Adrenal gland (tissue), 12 donors: ENCODE results near the gene BCL2L15. TPM values are rescaled to one million over a fixed set of nuclear protein-coding genes. Genes with fewer than 3 reads are reported as not detected.

Experiments
- DNase-seq, 7 donors: peaks; one replicate each; pipeline ENCODE4 v3.0.0-alpha.2; 2019 to 2020
- H3K27ac ChIP-seq, 5 donors: fragments of 200-600 bp; sonication (generic) in 4 of 5; 1 replicate in 3 of 5; 2 replicates in 2 of 5; pipeline versions ENCODE4 v1.5.1 to v1.8.0; 2016 to 2020; ENCODE audit warnings: mild to moderate bottlenecking in 1 of 5
- H3K27me3 ChIP-seq: fragments of 200-600 bp; 2 replicates; pipeline ENCODE4 v1.8.0; 2021
- H3K36me3 ChIP-seq, 2 donors: fragments of 200-600 bp; replicated peaks in 1 of 2; 1 replicate in 1 of 2; 2 replicates in 1 of 2; pipeline versions ENCODE4 v1.5.1 to v1.8.0; 2018 to 2022
- H3K4me1 ChIP-seq, 2 donors: fragments of 200-600 bp; replicated peaks in 1 of 2; 1 replicate in 1 of 2; 2 replicates in 1 of 2; pipeline versions ENCODE4 v1.5.1 to v1.8.0; 2018 to 2021
- H3K4me3 ChIP-seq, 4 donors: fragments of 200-600 bp; sonication (generic) in 3 of 4; one replicate each; pipeline ENCODE4 v1.5.1; 2016 to 2018
- H3K9me3 ChIP-seq, 3 donors: fragments of 200-600 bp; sonication (generic) in 1 of 3; replicated peaks in 1 of 3; 1 replicate in 2 of 3; 2 replicates in 1 of 3; pipeline versions ENCODE4 v1.5.1 to v1.8.0; 2016 to 2021
- CTCF ChIP-seq, 6 experiments: fragments of 450-650 bp in 4 of 6; fragments of 200-600 bp in 2 of 6; sonication (generic) in 1 of 6; IDR thresholded peaks; 1 replicate in 5 of 6; 2 replicates in 1 of 6; pipeline versions ENCODE4 v1.5.1 to v1.8.0; 2016 to 2021; ENCODE audit warnings: antibody characterized with exemption in 6 of 6, mild to moderate bottlenecking in 2 of 6, moderate library complexity in 1 of 6
- POLR2A ChIP-seq, 2 donors: fragments of 450-650 bp; IDR thresholded peaks; one replicate each; pipeline ENCODE4 v1.6.1; 2017; ENCODE audit warnings: antibody characterized with exemption in 2 of 2, mild to moderate bottlenecking in 2 of 2, moderate library complexity in 1 of 2
- WGBS, 4 donors: extraction: QIAGEN DNeasy Blood & Tissue Kit in 2 of 4; methylation state at CpG; one replicate each; pipeline versions ENCODE4 v1.1.5 to v1.1.7; 2013 to 2017; 5-methylcytosine and 5-hydroxymethylcytosine counted together
- intact Hi-C, 2 donors: fragments of 100-400 bp; cut with DNase I; formaldehyde crosslinking; loops; one replicate each; pipeline versions ENCODE4 v1.14.1 to v1.15.0; 2022 to 2023
- polyA plus RNA-seq, 3 donors: library from polyadenylated mRNA; stranded (reverse); fragments of 200-250 nt in 2 of 3; fragments of 350-450 nt in 1 of 3; fragmentation: Illumina TruSeq in 1 of 3; extraction: RNeasy Lipid Tissue Mini Kit (QIAGEN cat#74804) in 1 of 3; gene quantifications; one replicate each; pipeline ENCODE4 v1.2.3, GENCODE V29; 2013 to 2014
- total RNA-seq, 9 donors: library from RNA; depleted of rRNA in 4 of 9; stranded (reverse); fragments of >200 nt in 4 of 9; fragments of 120-200 nt in 1 of 9; fragmentation: NEBNext Ultra II Directional in 1 of 9; extraction: Animal tissue kit (Norgen Biotek cat#: 25700) in 1 of 9; gene quantifications; one replicate each; pipeline versions ENCODE4 v1.1.0 to v1.2.4, GENCODE V29; 2013 to 2023
- donor health status: healthy with polysubstance abuse.
- donor health status: Bipolar disorder and iron deficiency.
- donor health status: DM: yes; HTN: yes; CAD: no.
- donor health status: DM: no; HTN: no; CAD: no.
- donor health status: DM: no; HTN: no; CAD: no.
- donor health status: DM: yes; HTN: yes; CAD: no.

Gene BCL2L15
- total and polyA plus RNA-seq, 12 donors: 0.07 to 1.3 (median 0.30) TPM; not detected in 2

GRCh38 chr1:113871597-113872113, 15.7 kb downstream of the BCL2L15 start, which contains the start of gene PTPN22:
TSS of gene PTPN22 (minus strand) at chr1:113871712.
- WGBS, 4 donors: 65 to 78% (median 72%) methylated on average over 2 to 4 of the region's 4 CpGs
- Histone ChIP-seq H3K4me1 (no peaks in the 10 kb centered on the region), H3K4me3 (peak within 1 kb of the TSS in 1 of 4 donors; percentile 22), H3K36me3 (no peaks in the 10 kb centered on the region), H3K27ac (peak within 1 kb of the TSS in 2 of 5 donors; percentile 58 to 86), H3K9me3 (no peaks in the 10 kb centered on the region), H3K27me3 (no peaks in the 10 kb centered on the region)
- intact Hi-C loops: no loop called here
- peak; percentile 16 to 63 (median 40) for DNase-seq
- TF ChIP-seq POLR2A (IDR thresholded peaks at IDR 0.05): no peak
- TF ChIP-seq CTCF (IDR thresholded peaks at IDR 0.05): no peak

GRCh38 chr1:113870778-113871177, 16.6 kb downstream of the BCL2L15 start:
- no peak overlapping the region for H3K27ac ChIP-seq
- no peaks in the 10 kb centered on the region for H3K36me3 ChIP-seq
- no peaks in the 10 kb centered on the region for H3K9me3 ChIP-seq
- no peak for DNase-seq
- H3K4me3 ChIP-seq: peak overlapping the region in 1 of 4 donors; percentile 22
- intact Hi-C loops: no loop called here
- 85 to 92% (median 87%) methylated on average over 3 of the region's 3 CpGs for WGBS, 4 donors
- no peaks in the 10 kb centered on the region for H3K27me3 ChIP-seq
- no peaks in the 10 kb centered on the region for H3K4me1 ChIP-seq
- TF ChIP-seq CTCF (IDR thresholded peaks at IDR 0.05) (no peak), POLR2A (IDR thresholded peaks at IDR 0.05) (no peak)

GRCh38 chr1:113868387-113869083, 18.8 kb downstream of the BCL2L15 start:
- WGBS, 4 donors: 83 to 92% (median 90%) methylated on average over 4 of the region's 4 CpGs
- no peak for DNase-seq

GRCh38 chr1:113861641-113862040, 25.7 kb downstream of the BCL2L15 start:
- intact Hi-C loops: no loop called here
- no peak overlapping the region for H3K4me3 ChIP-seq
- WGBS, 4 donors: 80 to 91% (median 86%) methylated on average over 5 of the region's 5 CpGs

More at GRCh38 chr1:113868387-113869083, 18.8 kb downstream of the BCL2L15 start:
- H3K4me3 ChIP-seq: no peak overlapping the region
- no peaks in the 10 kb centered on the region for H3K36me3 ChIP-seq
- no peaks in the 10 kb centered on the region for H3K4me1 ChIP-seq
- H3K27me3 ChIP-seq: no peaks in the 10 kb centered on the region
- TF ChIP-seq POLR2A (IDR thresholded peaks at IDR 0.05): no peak
- TF ChIP-seq CTCF (IDR thresholded peaks at IDR 0.05): no peak
- no peak overlapping the region for H3K27ac ChIP-seq
- H3K9me3 ChIP-seq: no peaks in the 10 kb centered on the region
- intact Hi-C loops: no loop called here

More at GRCh38 chr1:113861641-113862040, 25.7 kb downstream of the BCL2L15 start:
- Histone ChIP-seq H3K27ac (no peak overlapping the region), H3K4me1 (no peaks in the 10 kb centered on the region), H3K36me3 (no peaks in the 10 kb centered on the region), H3K27me3 (no peaks in the 10 kb centered on the region), H3K9me3 (no peaks in the 10 kb centered on the region)
- TF ChIP-seq CTCF (IDR thresholded peaks at IDR 0.05): no peak
- no peak for TF ChIP-seq POLR2A (IDR thresholded peaks at IDR 0.05)
- no peak for DNase-seq
